ENCODE data around the gene SOX15. TPM values are rescaled to one million over a fixed set of nuclear protein-coding genes. Genes with fewer than 3 reads are reported as not detected.

The SOX15 gene
- total and polyA plus RNA-seq, 2 of the 13 experiments (the other 11 are each of a cell fraction or from before 2014, with no cell fraction given) = 0.07 to 0.18 TPM

DNA sequence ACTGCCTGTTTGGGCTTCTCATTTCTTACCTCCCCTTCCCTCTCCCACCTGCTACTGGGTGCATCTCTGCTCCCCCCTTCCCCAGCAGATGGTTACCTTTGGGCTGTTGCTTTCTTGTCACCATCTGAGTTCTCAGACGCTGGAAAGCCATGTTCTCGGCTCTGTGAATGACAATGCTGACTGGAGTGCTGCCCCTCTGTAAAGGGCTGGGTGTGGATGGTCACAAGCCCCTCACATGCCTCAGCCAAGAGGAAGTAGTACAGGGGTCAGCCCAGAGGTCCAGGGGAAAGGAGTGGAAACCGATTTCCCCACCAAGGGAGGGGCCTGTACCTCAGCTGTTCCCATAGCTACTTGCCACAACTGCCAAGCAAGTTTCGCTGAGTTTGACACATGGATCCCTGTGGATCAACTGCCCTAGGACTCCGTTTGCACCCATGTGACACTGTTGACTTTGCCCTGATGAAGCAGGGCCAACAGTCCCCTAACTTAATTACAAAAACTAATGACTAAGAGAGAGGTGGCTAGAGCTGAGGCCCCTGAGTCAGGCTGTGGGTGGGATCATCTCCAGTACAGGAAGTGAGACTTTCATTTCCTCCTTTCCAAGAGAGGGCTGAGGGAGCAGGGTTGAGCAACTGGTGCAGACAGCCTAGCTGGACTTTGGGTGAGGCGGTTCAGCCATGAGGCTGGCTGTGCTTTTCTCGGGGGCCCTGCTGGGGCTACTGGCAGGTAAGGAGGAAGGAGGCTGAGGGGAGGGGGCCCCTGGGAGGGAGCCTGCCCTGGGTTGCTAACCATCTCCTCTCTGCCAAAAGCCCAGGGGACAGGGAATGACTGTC, 10.7 kb downstream of the SOX15 start, which contains the start of gene CD68 (continued):
- TF ChIP-seq, protein P1, sequence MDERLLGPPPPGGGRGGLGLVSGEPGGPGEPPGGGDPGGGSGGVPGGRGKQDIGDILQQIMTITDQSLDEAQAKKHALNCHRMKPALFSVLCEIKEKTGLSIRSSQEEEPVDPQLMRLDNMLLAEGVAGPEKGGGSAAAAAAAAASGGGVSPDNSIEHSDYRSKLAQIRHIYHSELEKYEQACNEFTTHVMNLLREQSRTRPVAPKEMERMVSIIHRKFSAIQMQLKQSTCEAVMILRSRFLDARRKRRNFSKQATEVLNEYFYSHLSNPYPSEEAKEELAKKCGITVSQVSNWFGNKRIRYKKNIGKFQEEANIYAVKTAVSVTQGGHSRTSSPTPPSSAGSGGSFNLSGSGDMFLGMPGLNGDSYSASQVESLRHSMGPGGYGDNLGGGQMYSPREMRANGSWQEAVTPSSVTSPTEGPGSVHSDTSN (CRISPR knock-in tag; IDR thresholded peaks at IDR 0.05) = no peak
- TF ChIP-seq, protein P2, sequence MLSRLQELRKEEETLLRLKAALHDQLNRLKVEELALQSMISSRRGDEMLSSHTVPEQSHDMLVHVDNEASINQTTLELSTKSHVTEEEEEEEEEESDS (CRISPR knock-in tag; IDR thresholded peaks at IDR 0.05; ENCODE audit: borderline replicate concordance) = no peak
- no peak for TF ChIP-seq RFX5 (IDR thresholded peaks at IDR 0.05; ENCODE audit: low read depth, low read length)
- peak; percentile 91 for TF ChIP-seq MIXL1 (CRISPR knock-in tag; IDR thresholded peaks at IDR 0.05)
- no peak for TF ChIP-seq GTF2F1 (IDR thresholded peaks at IDR 0.05; ENCODE audit: low read length)
- TF ChIP-seq KLF9 (CRISPR knock-in tag; IDR thresholded peaks at IDR 0.05; ENCODE audit: low read depth) = no peak
- peak; percentile 87 for TF ChIP-seq ZNF256 (CRISPR knock-in tag; conservative IDR thresholded peaks at IDR 0.05)
- TF ChIP-seq, protein P3, sequence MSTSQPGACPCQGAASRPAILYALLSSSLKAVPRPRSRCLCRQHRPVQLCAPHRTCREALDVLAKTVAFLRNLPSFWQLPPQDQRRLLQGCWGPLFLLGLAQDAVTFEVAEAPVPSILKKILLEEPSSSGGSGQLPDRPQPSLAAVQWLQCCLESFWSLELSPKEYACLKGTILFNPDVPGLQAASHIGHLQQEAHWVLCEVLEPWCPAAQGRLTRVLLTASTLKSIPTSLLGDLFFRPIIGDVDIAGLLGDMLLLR (CRISPR knock-in tag; IDR thresholded peaks at IDR 0.05) = peak; percentile 61; the same call in 1 of the 2 replicates
- TF ChIP-seq, protein P4, sequence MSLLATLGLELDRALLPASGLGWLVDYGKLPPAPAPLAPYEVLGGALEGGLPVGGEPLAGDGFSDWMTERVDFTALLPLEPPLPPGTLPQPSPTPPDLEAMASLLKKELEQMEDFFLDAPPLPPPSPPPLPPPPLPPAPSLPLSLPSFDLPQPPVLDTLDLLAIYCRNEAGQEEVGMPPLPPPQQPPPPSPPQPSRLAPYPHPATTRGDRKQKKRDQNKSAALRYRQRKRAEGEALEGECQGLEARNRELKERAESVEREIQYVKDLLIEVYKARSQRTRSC (CRISPR knock-in tag; IDR thresholded peaks at IDR 0.05; ENCODE audit: low read depth) = no peak
- 0 out of 2 replicates have a peak, but pooled peaks have one; percentile 23 for TF ChIP-seq ZNF746 (CRISPR knock-in tag; IDR thresholded peaks at IDR 0.05)
- no peak; the same call in 1 of the 2 replicates for TF ChIP-seq KAT7 (CRISPR knock-in tag; IDR thresholded peaks at IDR 0.05; ENCODE audit: borderline replicate concordance)
- TF ChIP-seq, protein P5, sequence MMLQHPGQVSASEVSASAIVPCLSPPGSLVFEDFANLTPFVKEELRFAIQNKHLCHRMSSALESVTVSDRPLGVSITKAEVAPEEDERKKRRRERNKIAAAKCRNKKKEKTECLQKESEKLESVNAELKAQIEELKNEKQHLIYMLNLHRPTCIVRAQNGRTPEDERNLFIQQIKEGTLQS (CRISPR knock-in tag; IDR thresholded peaks at IDR 0.05) = 0 out of 2 replicates have a peak, but pooled peaks have one; percentile 16
- TF ChIP-seq ZBTB1 (CRISPR knock-in tag; IDR thresholded peaks at IDR 0.05; ENCODE audit: borderline replicate concordance) = no peak
- TF ChIP-seq, protein P6, sequence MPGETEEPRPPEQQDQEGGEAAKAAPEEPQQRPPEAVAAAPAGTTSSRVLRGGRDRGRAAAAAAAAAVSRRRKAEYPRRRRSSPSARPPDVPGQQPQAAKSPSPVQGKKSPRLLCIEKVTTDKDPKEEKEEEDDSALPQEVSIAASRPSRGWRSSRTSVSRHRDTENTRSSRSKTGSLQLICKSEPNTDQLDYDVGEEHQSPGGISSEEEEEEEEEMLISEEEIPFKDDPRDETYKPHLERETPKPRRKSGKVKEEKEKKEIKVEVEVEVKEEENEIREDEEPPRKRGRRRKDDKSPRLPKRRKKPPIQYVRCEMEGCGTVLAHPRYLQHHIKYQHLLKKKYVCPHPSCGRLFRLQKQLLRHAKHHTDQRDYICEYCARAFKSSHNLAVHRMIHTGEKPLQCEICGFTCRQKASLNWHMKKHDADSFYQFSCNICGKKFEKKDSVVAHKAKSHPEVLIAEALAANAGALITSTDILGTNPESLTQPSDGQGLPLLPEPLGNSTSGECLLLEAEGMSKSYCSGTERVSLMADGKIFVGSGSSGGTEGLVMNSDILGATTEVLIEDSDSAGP (CRISPR knock-in tag; IDR thresholded peaks at IDR 0.05; ENCODE audit: borderline replicate concordance) = peak; percentile 69; the same call in 1 of the 2 replicates
- peak; percentile 79 for TF ChIP-seq SALL1 (CRISPR knock-in tag; IDR thresholded peaks at IDR 0.05)
- TF ChIP-seq ZMYM4 (CRISPR knock-in tag; IDR thresholded peaks at IDR 0.05) = 0 out of 2 replicates have a peak, but pooled peaks have one; percentile 4
- TF ChIP-seq ZNF615 (CRISPR knock-in tag; IDR thresholded peaks at IDR 0.05; ENCODE audit: borderline replicate concordance) = no peak
- peak; percentile 42; the same call in 1 of the 2 replicates for TF ChIP-seq FOXK1 (CRISPR knock-in tag; IDR thresholded peaks at IDR 0.05; ENCODE audit: borderline replicate concordance, low read depth)
- TF ChIP-seq, protein P7, sequence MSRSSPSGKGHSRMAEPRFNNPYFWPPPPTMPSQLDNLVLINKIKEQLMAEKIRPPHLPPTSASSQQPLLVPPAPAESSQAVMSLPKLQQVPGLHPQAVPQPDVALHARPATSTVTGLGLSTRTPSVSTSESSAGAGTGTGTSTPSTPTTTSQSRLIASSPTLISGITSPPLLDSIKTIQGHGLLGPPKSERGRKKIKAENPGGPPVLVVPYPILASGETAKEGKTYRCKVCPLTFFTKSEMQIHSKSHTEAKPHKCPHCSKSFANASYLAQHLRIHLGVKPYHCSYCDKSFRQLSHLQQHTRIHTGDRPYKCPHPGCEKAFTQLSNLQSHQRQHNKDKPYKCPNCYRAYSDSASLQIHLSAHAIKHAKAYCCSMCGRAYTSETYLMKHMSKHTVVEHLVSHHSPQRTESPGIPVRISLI (CRISPR knock-in tag; IDR thresholded peaks at IDR 0.05; ENCODE audit: borderline replicate concordance) = no peak; the same call in 1 of the 2 replicates
- TF ChIP-seq ZNF530 (CRISPR knock-in tag; IDR thresholded peaks at IDR 0.05; ENCODE audit: low read depth) = no peak
- TF ChIP-seq ZNF24 (IDR thresholded peaks at IDR 0.05) = no peak
- TF ChIP-seq NCOA2 (CRISPR knock-in tag; IDR thresholded peaks at IDR 0.05) = peak; percentile 65
- TF ChIP-seq ZNF737 (CRISPR knock-in tag; IDR thresholded peaks at IDR 0.05; ENCODE audit: borderline replicate concordance) = peak; percentile 52; the same call in 1 of the 2 replicates
- TF ChIP-seq ZNF879 (CRISPR knock-in tag; IDR thresholded peaks at IDR 0.05) = no peak
- TF ChIP-seq HNRNPUL1 (IDR thresholded peaks at IDR 0.05; ENCODE audit: low read depth, low read length) = no peak

Measured in HepG2 (cell line).